GM21423 (cell line): Measurements from ENCODE around the gene SPAG7.

Experiments
- ATAC-seq: cut with Tn5 transposase; IDR thresholded peaks from one replicate; pipeline ENCODE4 v1.9.1; 2021; ENCODE audit warnings: mild to moderate bottlenecking, moderate library complexity; ENCODE audit not compliant: unreplicated experiment

SPAG7 gene

GRCh38 chr17:4967539-4968485, at the start of gene SPAG7:
Gene SPAG7, minus strand, starts transcription at chr17:4967817. Its CDS starts 13 bp downstream, at chr17:4967804.
- peak; percentile 64 for ATAC-seq

GRCh38 chr17:5014357-5014756, 46.7 kb upstream of the SPAG7 start:
- no peak for ATAC-seq

GRCh38 chr17:5011928-5012327, 44.3 kb upstream of the SPAG7 start:
- ATAC-seq: no peak

- no peak for ATAC-seq
These were observed 35.7 kb upstream of the SPAG7 start for GRCh38 chr17:5003214-5003867.

GRCh38 chr17:5002121-5002788, 34.6 kb upstream of the SPAG7 start:
- no peak for ATAC-seq

GRCh38 chr17:5000237-5000639, 32.6 kb upstream of the SPAG7 start:
- ATAC-seq: no peak

GRCh38 chr17:4999430-5000093, 31.9 kb upstream of the SPAG7 start:
- ATAC-seq: no peak

- ATAC-seq: no peak
These were observed 31.3 kb upstream of the SPAG7 start for GRCh38 chr17:4998732-4999429.

- ATAC-seq: peak; percentile 2
These were observed 30.6 kb upstream of the SPAG7 start for GRCh38 chr17:4998027-4998731.

- ATAC-seq: peak; percentile 84
These were observed 29.8 kb upstream of the SPAG7 start, which contains the start of the genes INCA1 and KIF1C for GRCh38 chr17:4997302-4998026. Gene INCA1, minus strand, starts transcription at chr17:4997522. Its CDS starts 3,085 bp downstream, at chr17:4994437. Gene KIF1C, plus strand, starts transcription at chr17:4997950. Its CDS starts 2,297 bp downstream, at chr17:5000247.

- ATAC-seq: no peak
These were observed 26.5 kb upstream of the SPAG7 start for GRCh38 chr17:4994081-4994595.

GRCh38 chr17:4987767-4988567, 20.4 kb upstream of the SPAG7 start:
- ATAC-seq: peak; percentile 6

GRCh38 chr17:4986951-4987766, 19.5 kb upstream of the SPAG7 start, which contains the start of gene CAMTA2:
Gene CAMTA2, minus strand, starts transcription at chr17:4987675. Its CDS starts 1,453 bp downstream, at chr17:4986222.
- peak; percentile 65 for ATAC-seq

- no peak for ATAC-seq
These were observed 18.8 kb upstream of the SPAG7 start for GRCh38 chr17:4986403-4986802.

- ATAC-seq: no peak
These were observed 14.7 kb upstream of the SPAG7 start for GRCh38 chr17:4982305-4982704.

- no peak for ATAC-seq
These were observed 13.1 kb upstream of the SPAG7 start for GRCh38 chr17:4980644-4981216.
